GM23338 (cell line): ENCODE results near the gene ARSB.

Source experiments
- CREB1 ChIP-seq: fragments of 250-450 bp; sonication (Bioruptor Pico); IDR thresholded peaks from 2 replicates; pipeline ENCODE4 v1.5.0; 2020; ENCODE audit warnings: low read depth, mild to moderate bottlenecking, moderate library complexity
- CTCF ChIP-seq, 2 experiments: fragments of 200-600 bp in 1 of 2; sonication (generic) in 1 of 2; conservative IDR thresholded peaks; 2 replicates each; pipeline versions ENCODE4 v1.5.1 to v1.6.1; 2016 to 2017; ENCODE audit warnings: antibody characterized with exemption in 2 of 2, low read depth in 2 of 2, mild to moderate bottlenecking in 2 of 2, moderate library complexity in 1 of 2
- EZH2 ChIP-seq: fragments of 200-600 bp; sonication (generic); IDR thresholded peaks from one replicate; pipeline ENCODE4 v1.8.0; 2017; ENCODE audit warnings: antibody characterized with exemption, mild to moderate bottlenecking, low read depth; ENCODE audit not compliant: unreplicated experiment
- EZH2phosphoT487 ChIP-seq: fragments of 200-600 bp; sonication (generic); IDR thresholded peaks from one replicate; pipeline ENCODE4 v1.8.1; 2018; ENCODE audit warnings: antibody characterized with exemption; ENCODE audit not compliant: unreplicated experiment
- POLR2AphosphoS5 ChIP-seq: IDR thresholded peaks from 2 replicates; pipeline ENCODE4 v1.6.1; 2016; ENCODE audit warnings: antibody characterized with exemption, low read depth
- REST ChIP-seq: IDR thresholded peaks from one replicate; pipeline ENCODE4 v1.6.1; 2018; ENCODE audit warnings: antibody characterized with exemption; ENCODE audit not compliant: unreplicated experiment
- ZNF331 ChIP-seq: fragments of 250-450 bp; sonication (Bioruptor Pico); IDR thresholded peaks from 2 replicates; pipeline ENCODE4 v1.5.0; 2020; ENCODE audit warnings: low read depth, mild to moderate bottlenecking, moderate library complexity
- TF ChIP-seq, protein P1 (sequence below): fragments of 250-450 bp; sonication (Bioruptor Pico); IDR thresholded peaks from 2 replicates; pipeline ENCODE4 v1.5.0; 2020; ENCODE audit warnings: mild to moderate bottlenecking, moderate library complexity

DNA sequence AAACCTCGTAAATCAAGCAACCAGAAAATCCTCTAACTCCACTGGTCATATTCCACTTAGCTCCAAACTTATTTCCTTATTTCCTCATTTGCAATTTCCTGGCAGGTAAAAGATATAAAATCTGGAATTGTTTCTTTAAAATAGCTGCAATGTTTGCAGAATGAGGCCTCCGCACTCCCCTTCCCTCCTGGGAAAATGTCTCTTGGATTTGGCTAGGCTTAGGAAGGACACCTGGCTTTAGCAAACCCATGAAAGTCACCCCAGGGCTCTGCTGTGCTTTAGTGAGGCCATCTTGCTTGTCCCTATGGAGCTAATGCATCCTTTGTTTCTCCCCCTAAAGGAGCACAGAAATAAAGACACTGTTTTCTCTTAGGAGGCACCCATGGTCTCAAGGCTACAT lies 10.5 kb downstream of the ARSB start:
- TF ChIP-seq, protein P1, sequence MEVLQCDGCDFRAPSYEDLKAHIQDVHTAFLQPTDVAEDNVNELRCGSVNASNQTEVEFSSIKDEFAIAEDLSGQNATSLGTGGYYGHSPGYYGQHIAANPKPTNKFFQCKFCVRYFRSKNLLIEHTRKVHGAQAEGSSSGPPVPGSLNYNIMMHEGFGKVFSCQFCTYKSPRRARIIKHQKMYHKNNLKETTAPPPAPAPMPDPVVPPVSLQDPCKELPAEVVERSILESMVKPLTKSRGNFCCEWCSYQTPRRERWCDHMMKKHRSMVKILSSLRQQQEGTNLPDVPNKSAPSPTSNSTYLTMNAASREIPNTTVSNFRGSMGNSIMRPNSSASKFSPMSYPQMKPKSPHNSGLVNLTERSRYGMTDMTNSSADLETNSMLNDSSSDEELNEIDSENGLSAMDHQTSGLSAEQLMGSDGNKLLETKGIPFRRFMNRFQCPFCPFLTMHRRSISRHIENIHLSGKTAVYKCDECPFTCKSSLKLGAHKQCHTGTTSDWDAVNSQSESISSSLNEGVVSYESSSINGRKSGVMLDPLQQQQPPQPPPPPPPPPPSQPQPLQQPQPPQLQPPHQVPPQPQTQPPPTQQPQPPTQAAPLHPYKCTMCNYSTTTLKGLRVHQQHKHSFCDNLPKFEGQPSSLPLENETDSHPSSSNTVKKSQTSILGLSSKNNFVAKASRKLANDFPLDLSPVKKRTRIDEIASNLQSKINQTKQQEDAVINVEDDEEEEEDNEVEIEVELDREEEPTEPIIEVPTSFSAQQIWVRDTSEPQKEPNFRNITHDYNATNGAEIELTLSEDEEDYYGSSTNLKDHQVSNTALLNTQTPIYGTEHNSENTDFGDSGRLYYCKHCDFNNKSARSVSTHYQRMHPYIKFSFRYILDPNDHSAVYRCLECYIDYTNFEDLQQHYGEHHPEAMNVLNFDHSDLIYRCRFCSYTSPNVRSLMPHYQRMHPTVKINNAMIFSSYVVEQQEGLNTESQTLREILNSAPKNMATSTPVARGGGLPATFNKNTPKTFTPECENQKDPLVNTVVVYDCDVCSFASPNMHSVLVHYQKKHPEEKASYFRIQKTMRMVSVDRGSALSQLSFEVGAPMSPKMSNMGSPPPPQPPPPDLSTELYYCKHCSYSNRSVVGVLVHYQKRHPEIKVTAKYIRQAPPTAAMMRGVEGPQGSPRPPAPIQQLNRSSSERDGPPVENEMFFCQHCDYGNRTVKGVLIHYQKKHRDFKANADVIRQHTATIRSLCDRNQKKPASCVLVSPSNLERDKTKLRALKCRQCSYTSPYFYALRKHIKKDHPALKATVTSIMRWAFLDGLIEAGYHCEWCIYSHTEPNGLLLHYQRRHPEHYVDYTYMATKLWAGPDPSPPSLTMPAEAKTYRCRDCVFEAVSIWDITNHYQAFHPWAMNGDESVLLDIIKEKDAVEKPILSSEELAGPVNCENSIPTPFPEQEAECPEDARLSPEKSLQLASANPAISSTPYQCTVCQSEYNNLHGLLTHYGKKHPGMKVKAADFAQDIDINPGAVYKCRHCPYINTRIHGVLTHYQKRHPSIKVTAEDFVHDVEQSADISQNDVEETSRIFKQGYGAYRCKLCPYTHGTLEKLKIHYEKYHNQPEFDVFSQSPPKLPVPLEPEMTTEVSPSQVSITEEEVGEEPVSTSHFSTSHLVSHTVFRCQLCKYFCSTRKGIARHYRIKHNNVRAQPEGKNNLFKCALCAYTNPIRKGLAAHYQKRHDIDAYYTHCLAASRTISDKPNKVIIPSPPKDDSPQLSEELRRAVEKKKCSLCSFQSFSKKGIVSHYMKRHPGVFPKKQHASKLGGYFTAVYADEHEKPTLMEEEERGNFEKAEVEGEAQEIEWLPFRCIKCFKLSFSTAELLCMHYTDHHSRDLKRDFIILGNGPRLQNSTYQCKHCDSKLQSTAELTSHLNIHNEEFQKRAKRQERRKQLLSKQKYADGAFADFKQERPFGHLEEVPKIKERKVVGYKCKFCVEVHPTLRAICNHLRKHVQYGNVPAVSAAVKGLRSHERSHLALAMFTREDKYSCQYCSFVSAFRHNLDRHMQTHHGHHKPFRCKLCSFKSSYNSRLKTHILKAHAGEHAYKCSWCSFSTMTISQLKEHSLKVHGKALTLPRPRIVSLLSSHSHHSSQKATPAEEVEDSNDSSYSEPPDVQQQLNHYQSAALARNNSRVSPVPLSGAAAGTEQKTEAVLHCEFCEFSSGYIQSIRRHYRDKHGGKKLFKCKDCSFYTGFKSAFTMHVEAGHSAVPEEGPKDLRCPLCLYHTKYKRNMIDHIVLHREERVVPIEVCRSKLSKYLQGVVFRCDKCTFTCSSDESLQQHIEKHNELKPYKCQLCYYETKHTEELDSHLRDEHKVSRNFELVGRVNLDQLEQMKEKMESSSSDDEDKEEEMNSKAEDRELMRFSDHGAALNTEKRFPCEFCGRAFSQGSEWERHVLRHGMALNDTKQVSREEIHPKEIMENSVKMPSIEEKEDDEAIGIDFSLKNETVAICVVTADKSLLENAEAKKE (CRISPR knock-in tag): no peak
- TF ChIP-seq CTCF (conservative IDR thresholded peaks at IDR 0.05; ENCODE audit: low read depth in 2 of 2) (no peak), CREB1 (CRISPR knock-in tag) (no peak), REST (no peak), EZH2 (no peak), EZH2phosphoT487 (no peak), ZNF331 (CRISPR knock-in tag) (no peak), POLR2AphosphoS5 (no peak)
